ENCODE measurements around the gene IPO9.

The IPO9 gene

GRCh38 chr1:201808633-201808990 is 20.3 kb upstream of the IPO9 start:
- H3K4me3 ChIP-seq (ENCODE audit: low read length): no peak overlapping the region
- no CpG with 5 or more reads among the region's 6 CpGs for WGBS (ENCODE audit: insufficient coverage, insufficient read length)
- H3K4me1 ChIP-seq (ENCODE audit: control insufficient read depth, insufficient read depth, low read length): no peaks in the 10 kb centered on the region
- H3K36me3 ChIP-seq (ENCODE audit: control insufficient read depth, insufficient read depth, low read length): peaks cover 24% of the 10 kb centered on the region; the same call in 1 of the 2 replicates
- H3K9me3 ChIP-seq (ENCODE audit: control insufficient read depth, insufficient read depth, low read length): no peaks in the 10 kb centered on the region
- H3K27me3 ChIP-seq (ENCODE audit: control insufficient read depth, insufficient read depth, low read length): no peaks in the 10 kb centered on the region
- H3K27ac ChIP-seq (ENCODE audit: low read length): no peak overlapping the region
- no peak for DNase-seq (ENCODE audit: low read depth, low spot score)

GRCh38 chr1:201809876-201810275 is 19.1 kb upstream of the IPO9 start:
- Histone ChIP-seq H3K27ac (ENCODE audit: low read length) (no peak overlapping the region), H3K4me3 (ENCODE audit: low read length) (no peak overlapping the region), H3K9me3 (ENCODE audit: control insufficient read depth, insufficient read depth, low read length) (no peaks in the 10 kb centered on the region), H3K27me3 (ENCODE audit: control insufficient read depth, insufficient read depth, low read length) (no peaks in the 10 kb centered on the region), H3K4me1 (ENCODE audit: control insufficient read depth, insufficient read depth, low read length) (no peaks in the 10 kb centered on the region), H3K36me3 (ENCODE audit: control insufficient read depth, insufficient read depth, low read length) (peaks cover 24% of the 10 kb centered on the region; the same call in 1 of the 2 replicates)
- no CpG with 5 or more reads among the region's 5 CpGs for WGBS (ENCODE audit: insufficient coverage, insufficient read length)
- DNase-seq (ENCODE audit: low read depth, low spot score): no peak

- no peak overlapping the region for H3K27ac ChIP-seq (ENCODE audit: low read length)
- no peak for DNase-seq (ENCODE audit: low read depth, low spot score)
- H3K9me3 ChIP-seq (ENCODE audit: control insufficient read depth, insufficient read depth, low read length): no peaks in the 10 kb centered on the region
- no peak overlapping the region for H3K4me3 ChIP-seq (ENCODE audit: low read length)
- H3K4me1 ChIP-seq (ENCODE audit: control insufficient read depth, insufficient read depth, low read length): no peaks in the 10 kb centered on the region
- H3K27me3 ChIP-seq (ENCODE audit: control insufficient read depth, insufficient read depth, low read length): no peaks in the 10 kb centered on the region
- no CpG with 5 or more reads among the region's 19 CpGs for WGBS (ENCODE audit: insufficient coverage, insufficient read length)
- H3K36me3 ChIP-seq (ENCODE audit: control insufficient read depth, insufficient read depth, low read length): peaks cover 24% of the 10 kb centered on the region; the same call in 1 of the 2 replicates
Observed at GRCh38 chr1:201810466-201811216, 18.3 kb upstream of the IPO9 start.

DNA sequence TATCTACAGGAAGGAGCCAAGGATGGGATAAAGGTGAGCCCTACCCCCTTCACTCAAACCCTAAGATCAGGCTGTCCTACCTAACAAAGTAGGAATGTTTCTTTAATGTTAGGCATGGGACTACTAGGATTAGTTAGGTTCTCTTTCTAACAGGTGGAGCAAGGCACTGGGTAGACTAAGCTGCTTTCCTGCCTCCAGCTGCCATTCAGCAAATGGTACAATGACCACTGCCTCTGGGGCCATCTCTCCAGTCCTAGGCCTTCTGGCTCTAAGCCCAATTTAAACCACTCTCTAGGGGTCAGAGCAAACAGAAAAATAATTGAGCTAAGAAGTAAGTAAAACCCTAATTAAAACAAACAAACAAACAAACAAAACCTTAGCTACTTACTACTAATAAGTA is 15.7 kb upstream of the IPO9 start:
- no peak for DNase-seq (ENCODE audit: low read depth, low spot score)
- no peaks in the 10 kb centered on the region for H3K4me1 ChIP-seq (ENCODE audit: control insufficient read depth, insufficient read depth, low read length)
- no peak overlapping the region for H3K27ac ChIP-seq (ENCODE audit: low read length)
- H3K4me3 ChIP-seq (ENCODE audit: low read length): no peak overlapping the region
- H3K36me3 ChIP-seq (ENCODE audit: control insufficient read depth, insufficient read depth, low read length): peaks cover 23% of the 10 kb centered on the region; the same call in 1 of the 2 replicates
- H3K27me3 ChIP-seq (ENCODE audit: control insufficient read depth, insufficient read depth, low read length): no peaks in the 10 kb centered on the region
- H3K9me3 ChIP-seq (ENCODE audit: control insufficient read depth, insufficient read depth, low read length): no peaks in the 10 kb centered on the region

DNA sequence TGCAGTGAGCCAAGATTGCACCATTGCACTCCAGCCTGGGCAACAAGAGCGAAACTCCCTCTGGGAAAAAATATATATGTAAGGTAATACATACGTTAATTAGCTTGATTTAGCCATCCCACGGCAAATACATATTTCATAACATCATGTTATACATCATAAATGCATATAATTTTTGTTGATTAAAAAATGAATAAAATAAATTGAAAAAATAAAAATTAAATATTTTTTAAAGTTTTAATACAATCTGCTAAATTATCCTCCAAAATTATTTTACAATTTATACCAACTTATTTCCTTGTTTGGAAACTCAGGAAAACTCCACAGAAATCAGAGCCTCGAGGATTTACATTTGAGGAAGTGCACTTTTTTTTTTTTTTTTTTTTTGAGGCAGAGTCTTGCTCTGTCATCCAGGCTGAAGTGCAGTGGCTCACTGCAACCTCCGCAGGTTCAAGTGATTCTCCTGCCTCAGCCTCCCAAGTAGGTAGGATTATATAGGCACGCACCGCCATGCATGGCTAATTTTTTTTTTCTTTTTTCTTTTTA is 12.6 kb upstream of the IPO9 start:
- no peak overlapping the region for H3K27ac ChIP-seq (ENCODE audit: low read length)
- WGBS (ENCODE audit: insufficient coverage, insufficient read length): no CpG with 5 or more reads among the region's 7 CpGs
- no peak overlapping the region for H3K4me3 ChIP-seq (ENCODE audit: low read length)
- DNase-seq (ENCODE audit: low read depth, low spot score): no peak
- H3K4me1 ChIP-seq (ENCODE audit: control insufficient read depth, insufficient read depth, low read length): no peaks in the 10 kb centered on the region
- no peaks in the 10 kb centered on the region for H3K27me3 ChIP-seq (ENCODE audit: control insufficient read depth, insufficient read depth, low read length)
- peaks cover 17% of the 10 kb centered on the region; the same call in 1 of the 2 replicates for H3K36me3 ChIP-seq (ENCODE audit: control insufficient read depth, insufficient read depth, low read length)
- H3K9me3 ChIP-seq (ENCODE audit: control insufficient read depth, insufficient read depth, low read length): no peaks in the 10 kb centered on the region

GRCh38 chr1:201818971-201819750 is 9.8 kb upstream of the IPO9 start:
- no peaks in the 10 kb centered on the region for H3K4me1 ChIP-seq (ENCODE audit: control insufficient read depth, insufficient read depth, low read length)
- H3K36me3 ChIP-seq (ENCODE audit: control insufficient read depth, insufficient read depth, low read length): peaks cover 12% of the 10 kb centered on the region; the same call in 1 of the 2 replicates
- no peaks in the 10 kb centered on the region for H3K9me3 ChIP-seq (ENCODE audit: control insufficient read depth, insufficient read depth, low read length)
- no peak for DNase-seq (ENCODE audit: low read depth, low spot score)
- no peak overlapping the region for H3K4me3 ChIP-seq (ENCODE audit: low read length)
- no CpG with 5 or more reads among the region's 5 CpGs for WGBS (ENCODE audit: insufficient coverage, insufficient read length)
- H3K27me3 ChIP-seq (ENCODE audit: control insufficient read depth, insufficient read depth, low read length): no peaks in the 10 kb centered on the region
- H3K27ac ChIP-seq (ENCODE audit: low read length): no peak overlapping the region

GRCh38 chr1:201820413-201820812 is 8.5 kb upstream of the IPO9 start:
- H3K27ac ChIP-seq (ENCODE audit: low read length): no peak overlapping the region
- no peak overlapping the region for H3K4me3 ChIP-seq (ENCODE audit: low read length)
- no peaks in the 10 kb centered on the region for H3K4me1 ChIP-seq (ENCODE audit: control insufficient read depth, insufficient read depth, low read length)
- WGBS (ENCODE audit: insufficient coverage, insufficient read length): no CpG with 5 or more reads among the region's 2 CpGs
- no peaks in the 10 kb centered on the region for H3K27me3 ChIP-seq (ENCODE audit: control insufficient read depth, insufficient read depth, low read length)
- peaks cover 12% of the 10 kb centered on the region; the same call in 1 of the 2 replicates for H3K36me3 ChIP-seq (ENCODE audit: control insufficient read depth, insufficient read depth, low read length)
- no peaks in the 10 kb centered on the region for H3K9me3 ChIP-seq (ENCODE audit: control insufficient read depth, insufficient read depth, low read length)
- no peak for DNase-seq (ENCODE audit: low read depth, low spot score)

GRCh38 chr1:201825245-201825644 is 3.7 kb upstream of the IPO9 start:
- H3K27ac ChIP-seq (ENCODE audit: low read length): no peak overlapping the region
- peaks cover 2% of the 10 kb centered on the region; the same call in 1 of the 2 replicates for H3K4me1 ChIP-seq (ENCODE audit: control insufficient read depth, insufficient read depth, low read length)
- no peaks in the 10 kb centered on the region for H3K9me3 ChIP-seq (ENCODE audit: control insufficient read depth, insufficient read depth, low read length)
- no peak overlapping the region for H3K4me3 ChIP-seq (ENCODE audit: low read length)
- no peaks in the 10 kb centered on the region for H3K36me3 ChIP-seq (ENCODE audit: control insufficient read depth, insufficient read depth, low read length)
- no CpG with 5 or more reads among the region's 3 CpGs for WGBS (ENCODE audit: insufficient coverage, insufficient read length)
- H3K27me3 ChIP-seq (ENCODE audit: control insufficient read depth, insufficient read depth, low read length): no peaks in the 10 kb centered on the region
- no peak for DNase-seq (ENCODE audit: low read depth, low spot score)

- no CpG with 5 or more reads among the region's 4 CpGs for WGBS (ENCODE audit: insufficient coverage, insufficient read length)
- Histone ChIP-seq H3K27ac (ENCODE audit: low read length) (no peak overlapping the region), H3K36me3 (ENCODE audit: control insufficient read depth, insufficient read depth, low read length) (no peaks in the 10 kb centered on the region), H3K4me3 (ENCODE audit: low read length) (no peak overlapping the region), H3K27me3 (ENCODE audit: control insufficient read depth, insufficient read depth, low read length) (no peaks in the 10 kb centered on the region), H3K9me3 (ENCODE audit: control insufficient read depth, insufficient read depth, low read length) (no peaks in the 10 kb centered on the region), H3K4me1 (ENCODE audit: control insufficient read depth, insufficient read depth, low read length) (peaks cover 2% of the 10 kb centered on the region; the same call in 1 of the 2 replicates)
- no peak for DNase-seq (ENCODE audit: low read depth, low spot score)
Observed at GRCh38 chr1:201826830-201827229, 2.1 kb upstream of the IPO9 start.

DNA sequence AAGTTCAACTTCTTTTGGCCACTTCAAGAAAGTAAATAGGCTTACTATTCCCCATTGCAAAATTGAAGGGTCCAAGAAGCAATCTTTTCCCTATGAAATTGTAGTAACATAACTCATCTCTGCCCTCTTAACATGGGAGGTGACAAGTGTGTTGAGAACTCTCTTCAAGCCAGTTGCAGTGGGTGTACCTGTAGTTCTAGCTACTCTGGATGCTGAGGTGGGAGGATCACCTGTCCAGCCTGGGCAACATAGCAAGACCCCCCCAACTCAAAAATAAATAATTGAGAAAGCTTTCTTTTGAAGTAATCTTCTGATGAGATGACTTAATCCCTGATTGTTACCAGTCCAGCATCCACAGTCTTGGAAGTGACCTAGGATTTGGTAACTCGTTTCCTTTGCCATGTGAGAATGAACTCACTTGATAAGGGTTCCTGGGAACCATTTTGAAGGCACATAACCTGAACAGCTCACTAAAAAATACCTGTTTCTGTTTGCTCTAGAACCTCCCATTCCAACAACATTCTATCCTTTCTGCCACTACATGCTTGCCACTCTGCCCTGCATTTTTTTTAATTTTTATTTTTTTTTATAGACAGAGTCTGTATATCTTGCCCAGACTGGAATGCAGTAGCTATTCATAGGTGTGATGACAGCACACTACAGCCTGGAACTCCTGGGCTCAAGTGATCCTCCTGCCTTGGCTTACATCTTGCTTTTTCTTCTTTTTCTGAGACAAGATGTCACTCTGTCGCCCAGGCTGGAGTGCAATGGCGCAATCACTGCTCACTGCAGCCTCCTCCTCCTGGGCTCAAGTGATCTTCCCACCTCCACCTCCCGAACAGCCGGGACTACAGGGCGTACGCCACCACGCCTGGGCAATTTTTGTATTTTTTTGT is 1.4 kb upstream of the IPO9 start:
- Histone ChIP-seq H3K9me3 (ENCODE audit: control insufficient read depth, insufficient read depth, low read length) (no peaks in the 10 kb centered on the region), H3K4me1 (ENCODE audit: control insufficient read depth, insufficient read depth, low read length) (peaks cover 2% of the 10 kb centered on the region; the same call in 1 of the 2 replicates), H3K27me3 (ENCODE audit: control insufficient read depth, insufficient read depth, low read length) (no peaks in the 10 kb centered on the region), H3K4me3 (ENCODE audit: low read length) (no peak overlapping the region), H3K36me3 (ENCODE audit: control insufficient read depth, insufficient read depth, low read length) (no peaks in the 10 kb centered on the region), H3K27ac (ENCODE audit: low read length) (no peak overlapping the region)
- DNase-seq (ENCODE audit: low read depth, low spot score): no peak
- no CpG with 5 or more reads among the region's 8 CpGs for WGBS (ENCODE audit: insufficient coverage, insufficient read length)

Data from iPS DF 6.9 (cell line).